Stimulated activated CD8-positive, alpha-beta memory T cell treated with anti-CD3 and anti-CD28 coated beads, Interleukin-12 subunit alpha, Interleukin-12 subunit beta, amount 100 ng/mL, for 1 hour (primary cell): ENCODE results near the gene ADORA1.

ENCODE experiments used
- DNase-seq: peaks from one replicate; pipeline ENCODE4 v3.0.0-alpha.2; 2020; ENCODE audit warnings: low read depth

ADORA1 gene

DNA sequence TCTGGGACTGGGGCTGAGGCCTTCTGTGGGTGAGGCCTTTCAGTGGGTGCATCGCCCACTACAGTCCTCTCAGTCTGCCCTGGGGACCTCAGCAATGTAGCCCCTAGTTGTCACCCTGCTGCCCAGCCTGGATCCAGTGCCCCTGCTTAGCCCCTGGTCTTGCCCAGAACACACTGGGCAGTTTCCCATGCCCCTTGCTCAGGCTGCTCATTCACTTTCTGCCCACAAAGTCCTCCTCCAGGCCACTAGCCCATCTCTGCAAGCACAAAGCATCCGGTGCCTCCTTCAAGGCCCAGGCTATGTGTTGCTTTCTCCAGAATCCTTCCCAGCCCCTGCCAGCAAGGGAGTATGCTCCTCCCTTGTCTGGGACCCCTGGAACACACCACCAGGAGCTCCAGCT lies 5.4 kb upstream of the ADORA1 start:
- DNase-seq: no peak

DNA sequence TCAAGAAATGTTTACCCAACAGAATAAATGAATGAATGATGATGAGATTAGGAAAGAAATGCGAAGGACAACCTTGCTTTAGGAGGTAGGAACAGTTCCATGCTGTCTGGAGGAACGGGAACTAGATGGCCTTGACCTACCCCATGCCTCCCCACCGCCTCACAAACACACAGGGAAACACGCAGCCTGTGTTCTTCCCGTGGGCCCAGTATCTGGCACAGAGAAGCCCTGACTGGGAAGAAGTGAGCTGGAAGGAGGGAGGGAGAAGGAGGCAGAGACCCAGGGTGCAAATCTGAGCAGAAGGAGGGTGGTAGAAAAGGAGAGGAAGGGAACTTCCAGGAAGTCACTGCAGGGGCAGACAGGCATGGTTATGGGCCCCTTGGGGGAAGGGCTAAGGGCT lies 3.5 kb upstream of the ADORA1 start:
- DNase-seq: no peak

DNA sequence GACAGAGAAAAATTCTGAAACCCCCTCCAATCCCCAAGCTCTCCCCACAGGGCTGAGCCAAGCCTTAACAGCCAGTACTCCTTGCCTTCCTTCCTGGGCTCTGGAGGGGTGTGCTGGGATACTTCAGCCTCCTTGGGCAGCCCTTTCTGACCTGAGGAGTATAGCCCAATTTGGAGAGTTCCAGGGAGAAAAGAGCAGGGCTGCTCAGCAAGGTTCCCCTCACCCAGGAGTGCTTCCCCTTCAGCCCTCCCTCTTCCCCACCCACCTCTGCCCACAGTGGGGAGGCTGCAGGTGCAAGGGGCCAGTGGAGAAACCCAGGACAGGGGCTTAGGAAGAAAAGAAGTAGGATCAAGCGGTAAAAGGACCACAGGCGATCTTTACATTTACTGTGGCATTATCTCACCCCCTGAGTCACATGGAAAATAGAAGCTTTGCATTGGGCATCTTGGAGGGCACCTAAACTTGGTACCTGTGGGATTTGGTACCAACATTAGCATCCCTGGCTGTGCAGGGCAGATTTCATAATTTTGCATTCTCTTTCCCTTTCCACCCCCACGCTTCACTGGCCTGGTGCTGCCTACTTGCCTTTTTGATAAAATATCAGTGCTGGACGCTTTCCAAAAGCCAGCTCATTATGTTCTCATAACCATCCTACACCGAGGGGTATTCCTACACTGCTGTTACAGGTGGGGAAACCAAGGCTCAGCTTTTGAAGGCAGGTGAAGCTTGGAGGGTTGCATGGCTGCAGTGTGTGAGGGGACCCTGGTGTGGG lies 2.8 kb upstream of the ADORA1 start:
- DNase-seq: no peak

DNA sequence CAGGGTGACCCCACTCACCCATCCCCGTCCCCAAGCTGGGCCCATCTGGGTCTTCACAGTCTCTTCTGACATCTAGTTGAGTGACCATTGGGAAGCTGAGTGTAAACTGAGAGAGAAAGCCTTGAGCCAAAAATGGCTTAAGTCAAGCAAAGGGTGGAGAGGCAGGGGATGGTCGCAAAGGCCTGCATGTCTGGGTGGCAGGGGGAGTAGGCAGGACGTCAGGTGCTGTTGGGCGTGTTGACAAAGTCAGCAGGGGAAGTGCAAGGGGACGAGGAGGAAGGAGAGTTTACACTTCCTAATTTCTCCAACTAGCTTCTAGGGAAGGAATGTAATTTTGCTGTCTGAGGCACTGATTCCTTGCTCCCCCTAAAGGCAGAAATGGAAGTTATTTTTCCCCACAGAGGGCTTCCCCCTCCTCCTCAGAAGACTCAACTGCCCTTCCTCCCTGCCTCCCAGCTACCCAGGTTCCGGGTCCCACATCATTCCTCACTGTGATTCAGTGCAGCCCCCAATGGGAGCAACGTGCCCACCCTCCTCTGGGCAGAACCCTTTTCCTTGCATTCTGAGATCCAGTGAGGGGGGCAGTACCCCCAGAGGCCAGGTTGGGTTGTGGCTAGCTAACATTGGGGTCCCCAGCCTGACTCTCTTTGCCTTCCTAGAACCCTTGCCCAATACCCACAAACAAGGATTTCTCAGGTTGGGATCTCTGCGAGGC lies 1.2 kb upstream of the ADORA1 start:
- no peak for DNase-seq

DNA sequence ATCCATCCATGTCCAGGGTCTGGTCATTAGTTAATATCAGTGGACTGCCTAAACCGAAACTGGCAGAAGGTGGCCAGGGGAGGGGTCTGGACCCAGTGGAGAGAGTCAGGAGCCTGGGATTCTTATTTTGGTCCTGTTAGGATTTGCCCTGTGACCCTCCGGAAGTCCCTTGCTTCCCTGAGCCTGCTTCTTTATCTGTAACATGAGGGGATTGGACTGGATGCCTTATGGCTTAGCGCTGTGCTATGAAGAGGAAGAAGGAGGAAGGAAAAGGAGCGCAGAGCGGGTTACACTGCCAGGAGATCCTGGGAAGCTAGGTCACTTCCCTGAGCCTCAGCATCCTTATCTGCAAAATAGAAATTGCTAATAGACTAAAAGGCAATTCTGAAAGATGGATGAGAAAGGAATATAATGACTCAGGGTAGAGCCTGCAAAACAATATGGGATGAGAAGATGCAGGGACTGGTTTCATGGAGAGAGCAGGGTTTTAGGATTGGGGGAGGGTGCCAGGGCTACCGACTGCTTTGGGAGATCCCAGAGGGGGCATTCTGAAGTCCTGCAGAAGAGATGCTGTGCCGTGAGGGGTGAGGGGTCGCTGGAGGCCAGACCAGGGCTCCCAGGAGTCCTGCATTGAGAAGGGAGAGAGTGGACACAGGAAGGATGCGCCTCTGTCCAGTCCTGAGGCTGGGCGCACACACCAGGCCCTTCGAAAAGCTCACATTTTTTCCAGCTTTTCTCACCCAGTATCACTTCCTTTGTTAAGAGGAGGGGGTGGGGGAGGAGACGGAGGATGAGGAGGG lies 460 bp upstream of the ADORA1 start:
- DNase-seq: no peak

DNA sequence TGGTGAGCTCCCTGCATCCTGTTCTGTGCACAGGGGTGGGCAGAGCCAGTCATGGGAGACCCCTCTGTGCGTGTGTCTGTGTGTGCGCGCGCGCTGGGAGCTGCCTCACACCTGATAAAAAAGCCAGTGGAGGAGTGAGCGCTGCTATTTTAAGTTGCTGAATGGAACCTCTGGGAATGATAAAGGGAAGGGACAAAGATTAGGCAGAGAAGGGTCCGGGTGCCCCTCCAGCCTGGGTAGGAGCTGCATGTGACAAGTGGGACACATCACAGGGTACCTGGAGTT lies 847 bp downstream of the ADORA1 start:
- no peak for DNase-seq

DNA sequence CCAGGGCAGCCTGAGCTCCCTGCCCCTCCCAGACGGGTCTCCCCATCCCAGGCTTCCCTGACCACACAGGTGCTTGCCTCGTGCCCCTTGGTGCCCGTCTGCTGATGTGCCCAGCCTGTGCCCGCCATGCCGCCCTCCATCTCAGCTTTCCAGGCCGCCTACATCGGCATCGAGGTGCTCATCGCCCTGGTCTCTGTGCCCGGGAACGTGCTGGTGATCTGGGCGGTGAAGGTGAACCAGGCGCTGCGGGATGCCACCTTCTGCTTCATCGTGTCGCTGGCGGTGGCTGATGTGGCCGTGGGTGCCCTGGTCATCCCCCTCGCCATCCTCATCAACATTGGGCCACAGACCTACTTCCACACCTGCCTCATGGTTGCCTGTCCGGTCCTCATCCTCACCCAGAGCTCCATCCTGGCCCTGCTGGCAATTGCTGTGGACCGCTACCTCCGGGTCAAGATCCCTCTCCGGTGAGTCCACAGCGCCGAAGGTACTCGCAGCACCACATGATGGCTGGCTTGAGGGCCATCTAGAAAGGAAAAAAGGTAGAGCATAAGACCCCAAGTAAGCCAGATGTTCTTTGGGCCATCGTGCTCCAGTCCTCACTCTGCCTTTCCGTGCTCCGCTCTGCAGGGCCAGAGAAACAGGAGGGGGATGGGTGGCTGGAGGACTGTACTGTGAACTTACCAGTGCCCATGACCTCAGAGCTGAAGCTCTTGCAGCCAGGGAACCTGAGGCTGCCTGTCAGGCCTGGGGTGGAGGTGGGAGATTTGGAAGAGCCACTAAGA lies 1.4 kb downstream of the ADORA1 start:
- no peak for DNase-seq

DNA sequence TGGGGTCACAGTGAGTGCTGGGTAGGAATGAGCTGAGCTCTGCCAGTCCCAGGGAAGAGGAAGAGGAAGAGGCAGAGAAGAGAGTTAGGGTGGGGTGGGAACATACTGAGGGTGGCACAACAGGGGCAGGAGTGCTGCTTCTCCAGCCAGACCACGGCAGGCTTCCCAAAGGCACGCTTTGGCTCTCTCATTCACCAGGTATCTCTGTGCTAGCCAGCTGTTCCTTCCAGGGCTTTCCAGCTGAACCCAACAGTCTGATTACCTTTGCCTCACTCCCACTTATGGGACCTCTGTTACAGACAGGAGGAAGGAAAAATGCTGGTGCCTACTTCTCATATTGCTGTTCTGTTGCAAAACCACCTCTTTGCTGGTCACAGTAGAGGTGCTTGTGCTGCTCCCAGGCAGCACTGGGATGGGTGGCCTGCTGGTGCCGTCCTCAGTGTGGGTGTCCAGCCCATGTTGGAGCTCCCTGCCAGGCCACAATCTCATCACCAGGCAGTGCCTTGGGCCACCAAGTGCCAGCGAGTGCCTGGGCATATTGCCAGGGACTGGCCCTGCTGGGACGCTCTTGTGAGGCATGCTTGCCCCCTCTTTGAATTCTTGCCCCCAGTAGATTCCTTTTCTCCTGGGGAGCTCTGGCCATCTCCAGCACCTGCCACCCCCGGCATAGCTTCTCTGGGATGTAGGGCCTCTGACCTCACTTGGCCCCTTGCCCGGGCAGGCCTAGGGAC lies 2.1 kb downstream of the ADORA1 start:
- DNase-seq: no peak

DNA sequence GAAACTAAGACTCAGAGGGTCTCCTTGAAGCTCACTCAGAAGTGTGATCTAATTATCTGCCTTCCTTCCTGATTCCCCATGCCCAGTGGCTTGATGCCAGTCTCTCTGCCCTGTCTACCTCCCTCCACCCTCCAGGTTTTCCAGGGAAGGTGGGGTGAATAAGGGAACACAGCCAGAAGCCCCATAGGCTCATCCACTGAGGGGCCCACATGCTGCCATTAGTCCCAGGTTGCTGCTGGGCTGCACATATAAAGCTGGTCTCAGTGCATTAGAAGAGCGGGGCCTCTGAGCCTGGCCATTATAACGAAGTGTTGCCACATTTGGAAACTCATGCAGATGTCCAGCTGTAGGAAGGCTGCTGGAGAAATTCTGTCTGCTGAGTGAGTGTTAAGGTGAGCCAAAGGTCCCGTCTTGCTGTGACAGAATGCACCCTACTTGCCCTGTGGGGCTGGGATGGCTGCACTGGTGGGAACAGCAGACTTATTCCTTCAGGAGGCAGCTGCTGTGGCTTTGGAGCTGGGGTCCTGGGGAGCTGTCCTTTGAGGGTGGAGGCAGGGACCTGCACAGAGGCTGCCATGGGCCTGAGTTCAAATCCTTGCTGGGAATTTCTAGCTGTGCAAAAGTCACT lies 2.9 kb downstream of the ADORA1 start:
- DNase-seq: no peak

DNA sequence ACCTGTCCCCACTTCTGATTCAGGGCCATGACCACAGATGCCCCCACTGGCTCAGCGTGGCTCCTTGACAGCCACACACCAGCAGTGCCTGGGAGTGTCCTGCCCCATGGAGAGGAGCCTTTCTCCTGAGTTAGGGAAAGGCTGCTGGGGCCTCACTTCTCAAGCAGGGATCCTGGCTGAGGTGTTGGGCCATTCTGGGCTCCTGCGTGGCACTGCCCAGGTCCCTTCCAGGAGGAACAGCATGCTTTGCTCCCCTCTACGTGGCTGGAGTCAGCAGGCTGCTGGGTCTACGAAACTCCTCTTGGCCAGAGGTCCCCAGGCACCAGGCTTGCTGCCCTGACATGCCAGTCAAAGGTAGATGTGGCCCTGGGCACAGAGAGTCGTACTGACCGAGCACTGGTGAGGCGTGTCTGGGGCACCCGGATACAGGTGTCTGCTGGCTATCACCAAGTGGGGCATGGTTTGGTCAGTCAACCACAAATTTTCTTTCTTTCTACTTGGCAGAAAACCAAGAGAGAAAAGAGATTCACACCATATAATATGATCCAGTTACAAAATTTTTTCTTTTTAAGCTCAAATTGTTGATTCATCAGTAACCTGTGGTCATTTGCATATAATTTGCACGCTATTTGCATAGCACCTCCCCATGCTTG lies 4.1 kb downstream of the ADORA1 start:
- DNase-seq: no peak

DNA sequence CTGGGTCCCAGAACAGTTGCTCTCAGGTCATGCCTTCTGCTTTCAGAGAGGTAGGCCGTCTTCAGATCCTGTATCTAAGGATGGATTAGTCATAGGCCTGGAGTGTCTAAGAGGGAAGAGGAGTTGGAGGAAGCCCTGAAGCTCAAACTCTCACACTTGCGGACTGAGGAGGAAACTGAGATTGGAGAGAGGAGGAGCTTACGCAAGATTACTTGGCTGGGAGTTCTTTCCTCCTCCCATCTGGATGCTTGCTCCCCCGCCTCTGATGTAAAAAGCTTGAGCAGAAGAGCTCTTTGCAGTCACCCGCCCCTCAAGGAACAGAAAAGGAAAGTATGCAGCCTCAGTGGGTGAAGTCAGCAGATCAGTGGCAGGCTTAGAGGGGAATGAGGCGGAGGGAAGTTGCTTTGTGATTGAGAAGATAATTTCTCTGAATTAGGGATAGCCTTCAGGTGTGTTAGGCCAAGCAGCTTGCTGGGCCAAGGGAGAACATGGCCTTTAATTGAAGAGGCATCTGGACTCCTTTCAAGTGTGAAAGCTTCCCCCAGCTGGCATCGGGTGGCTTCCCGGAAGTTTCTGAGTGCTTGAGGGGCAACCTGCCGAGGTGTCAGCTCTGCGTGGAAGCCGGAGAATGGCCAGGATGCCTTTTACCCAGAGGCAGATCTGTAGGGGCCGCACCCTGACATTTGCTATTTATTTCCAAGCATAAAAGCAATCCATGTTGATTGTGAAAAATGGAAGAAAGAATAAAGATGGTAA lies 6.6 kb downstream of the ADORA1 start:
- no peak for DNase-seq

DNA sequence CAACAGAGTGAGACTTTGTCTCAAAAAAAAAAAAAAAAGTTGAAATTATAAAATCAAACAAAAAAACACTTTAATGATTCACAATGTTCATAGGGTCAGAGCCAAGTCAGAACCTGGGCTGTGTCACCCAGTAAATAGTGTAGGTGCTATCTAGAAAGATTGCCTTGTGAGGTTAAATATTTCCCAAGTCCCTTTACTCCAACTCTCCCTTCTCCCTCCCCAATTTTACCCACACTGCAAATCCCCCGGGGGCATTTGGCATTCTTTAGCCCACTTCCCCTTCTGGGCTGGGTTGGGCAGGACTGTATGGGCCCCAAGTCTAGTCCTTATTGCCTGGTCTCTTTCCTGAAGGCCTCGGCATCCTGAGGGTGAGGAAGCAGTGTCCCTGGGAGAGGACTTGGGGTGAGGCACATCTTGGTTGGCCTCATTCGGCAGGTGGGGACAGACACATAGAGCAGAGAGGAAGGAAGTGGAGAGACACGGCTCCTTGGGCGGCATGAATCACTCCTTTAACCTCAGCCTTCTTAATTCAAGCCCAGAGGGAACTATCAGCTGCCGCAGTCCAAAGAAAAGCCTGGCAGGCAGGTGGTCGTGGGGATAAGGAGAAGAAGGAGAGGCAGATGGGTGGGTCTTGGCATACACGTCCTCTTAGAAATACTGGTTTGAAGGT lies 8.2 kb downstream of the ADORA1 start:
- no peak for DNase-seq

DNA sequence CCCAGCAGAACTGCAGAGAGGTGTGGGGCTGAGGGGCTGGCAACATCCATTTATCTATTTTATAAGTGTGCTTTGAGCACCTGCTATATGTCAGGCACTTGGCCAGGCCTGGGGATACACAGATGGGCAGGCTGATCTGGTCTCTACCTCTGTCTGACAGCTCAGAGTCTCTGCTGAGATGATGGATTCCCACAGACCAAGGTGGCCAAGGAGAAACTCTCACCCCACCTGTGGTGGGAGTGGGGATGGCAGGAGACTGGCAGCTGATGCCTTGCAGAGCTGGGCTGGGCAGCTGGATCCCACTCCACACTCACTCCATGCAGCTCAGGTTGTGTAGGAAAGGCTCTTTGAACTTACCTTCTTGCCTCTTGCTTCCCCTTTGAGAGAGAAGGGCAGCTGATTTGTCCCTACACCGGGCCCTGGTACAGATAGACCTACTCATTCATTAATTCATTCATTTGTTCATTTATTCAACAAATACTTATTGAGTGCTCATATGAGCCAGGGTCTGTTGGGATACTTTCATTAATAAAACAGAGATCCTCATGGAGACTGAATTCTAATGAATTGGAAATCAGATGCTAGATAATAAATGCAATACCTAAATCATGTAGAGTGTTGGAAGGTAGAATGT lies 9.0 kb downstream of the ADORA1 start:
- no peak for DNase-seq

DNA sequence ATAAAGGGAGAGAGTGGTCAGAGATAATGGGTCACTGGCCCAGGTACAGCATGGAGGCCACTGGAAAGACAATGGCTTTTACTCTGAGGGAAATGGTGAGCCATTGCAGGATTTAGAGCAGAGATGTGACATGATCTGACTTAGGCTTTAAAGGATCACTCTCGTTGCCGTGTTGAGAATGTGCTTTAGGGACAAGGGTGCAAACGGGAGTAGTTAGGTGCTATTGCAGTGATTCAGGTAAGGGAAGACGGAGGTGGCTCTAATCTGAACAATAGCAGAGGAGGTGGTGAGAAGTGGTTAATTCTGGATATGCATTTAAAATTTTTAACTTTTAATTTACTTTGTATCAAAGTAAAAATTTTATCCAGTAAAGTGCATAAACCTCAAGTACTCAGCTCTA lies 9.8 kb downstream of the ADORA1 start:
- no peak for DNase-seq

DNA sequence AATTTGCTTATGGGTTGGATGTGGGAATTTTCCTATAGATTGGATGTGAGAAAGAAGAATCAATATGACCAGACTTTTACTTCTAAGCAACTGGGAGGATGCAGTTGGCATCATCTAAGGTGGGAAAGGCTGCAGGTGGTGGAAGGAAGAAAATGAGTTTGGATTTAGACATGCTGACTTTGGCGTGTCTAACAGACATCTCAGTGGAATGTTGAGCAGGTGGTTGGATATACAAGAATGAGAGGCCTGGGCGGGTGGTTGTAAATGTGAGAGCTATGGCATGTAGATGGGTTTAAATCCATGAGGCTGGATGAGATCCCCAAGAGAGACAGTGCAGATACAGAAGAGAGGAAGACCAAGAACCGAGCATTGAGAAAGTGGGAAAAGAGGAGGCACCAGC lies 10.5 kb downstream of the ADORA1 start:
- no peak for DNase-seq

DNA sequence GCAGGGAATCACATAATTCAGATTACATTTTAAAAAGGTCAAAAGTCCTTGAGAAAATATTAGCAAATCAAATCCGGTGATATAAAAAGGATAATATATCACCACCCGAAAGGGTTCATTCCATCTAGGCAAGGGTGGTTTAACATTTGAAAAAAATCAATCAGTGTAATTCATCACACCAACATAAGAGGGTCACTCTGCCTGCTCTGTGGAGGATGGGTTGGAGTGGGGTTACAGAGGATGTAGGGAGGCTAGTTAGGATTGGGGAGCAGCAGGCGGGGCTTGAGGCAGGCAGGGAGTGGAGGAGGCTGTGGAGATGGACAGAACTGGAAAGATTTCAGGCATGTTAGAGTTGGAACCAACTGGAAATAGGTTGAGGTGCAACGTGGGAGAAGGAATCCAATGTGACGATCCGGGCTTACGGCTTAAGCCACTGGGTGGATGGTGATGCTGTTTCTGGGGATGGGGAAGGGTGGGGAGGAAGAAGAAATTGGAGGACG lies 12.5 kb downstream of the ADORA1 start:
- DNase-seq: no peak

DNA sequence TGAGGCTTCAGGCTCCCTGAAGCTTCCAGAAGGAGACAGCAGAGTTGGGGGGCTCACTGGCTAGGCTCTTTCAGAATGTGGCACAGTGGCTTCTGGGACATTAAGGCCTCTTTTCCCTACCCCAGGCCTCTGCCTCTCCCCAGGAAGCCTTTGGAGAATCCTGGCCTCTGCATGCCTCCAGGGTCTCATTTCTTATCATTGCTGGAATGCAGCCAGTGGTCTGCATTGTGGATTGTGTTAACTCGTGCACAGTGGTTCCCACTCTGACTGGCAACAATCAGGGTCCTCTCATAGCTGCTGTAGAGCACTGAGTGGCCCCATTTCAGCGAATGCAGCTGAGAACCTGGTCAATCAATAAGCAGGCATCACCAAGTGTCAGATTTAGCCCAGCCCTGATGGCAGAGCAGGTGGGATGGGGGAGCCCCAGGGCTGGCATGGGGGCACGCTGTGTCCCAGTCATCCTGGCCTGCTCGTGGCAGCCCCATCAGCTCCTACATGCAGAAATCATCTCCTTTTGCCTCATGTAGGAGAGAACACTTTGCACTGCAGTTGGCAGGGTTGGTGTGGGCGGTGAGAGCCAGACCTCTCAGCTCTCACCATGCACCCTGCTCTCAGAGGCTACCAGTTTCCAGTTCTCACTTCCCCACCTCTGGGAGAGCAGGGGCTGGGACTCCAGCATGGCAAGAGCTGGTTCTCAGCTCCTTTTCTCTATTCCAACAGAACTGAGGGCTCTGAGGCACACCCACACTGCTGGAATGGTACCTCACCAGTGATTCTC lies 13.4 kb downstream of the ADORA1 start:
- DNase-seq: no peak

DNA sequence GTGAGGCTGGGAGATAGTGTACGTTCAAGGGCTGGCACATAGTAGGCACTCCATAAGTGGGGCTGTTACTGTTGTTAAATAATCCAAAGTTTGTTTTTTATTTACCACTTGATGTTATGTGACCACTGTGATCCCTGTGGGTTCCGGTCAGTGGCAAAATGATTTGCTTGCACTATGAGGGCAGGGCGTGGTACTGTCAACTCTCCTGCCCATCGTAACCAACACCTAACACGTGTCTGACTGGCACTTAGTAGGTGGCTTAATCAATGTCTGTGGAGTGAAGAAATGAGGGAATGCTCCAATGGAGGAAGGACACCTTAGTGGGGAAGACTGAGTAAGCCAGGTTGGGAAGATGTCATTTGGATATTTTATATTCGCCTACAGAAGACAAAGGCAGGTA lies 14.6 kb downstream of the ADORA1 start:
- no peak for DNase-seq
